Measurements from ENCODE around the gene MEX3A.

DNA sequence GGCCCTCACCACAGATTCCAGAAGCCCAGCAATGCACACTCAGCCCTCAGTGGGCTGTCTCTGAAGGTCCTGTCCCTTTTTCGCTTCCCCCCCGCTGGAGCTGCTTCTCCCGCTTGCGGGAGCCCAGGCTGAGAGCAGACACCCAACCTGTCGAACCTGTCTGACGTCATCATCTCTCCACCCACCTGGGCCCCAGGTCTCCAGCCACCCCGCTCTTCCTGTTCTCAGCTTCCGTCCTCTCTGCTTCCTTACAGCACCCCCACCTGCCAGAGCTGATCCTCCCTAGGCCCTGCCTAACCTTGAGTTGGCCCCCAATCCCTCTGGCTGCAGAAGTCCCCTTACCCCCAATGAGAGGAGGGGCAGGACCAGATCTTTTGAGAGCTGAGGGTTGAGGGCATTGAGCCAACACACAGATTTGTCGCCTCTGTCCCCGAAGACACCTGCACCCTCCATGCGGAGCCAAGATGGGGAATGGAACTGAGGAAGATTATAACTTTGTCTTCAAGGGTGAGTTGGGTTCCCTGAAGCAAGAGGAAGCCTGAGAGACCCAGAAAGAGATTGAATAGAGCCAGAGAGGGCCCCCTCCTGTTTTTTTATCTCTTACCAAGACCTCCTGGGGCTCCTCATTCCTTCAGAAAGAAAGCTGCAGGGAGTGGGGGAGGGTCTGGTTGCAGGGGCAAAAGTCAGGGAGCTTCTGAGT is 21.2 kb downstream of the MEX3A start, which contains the start of gene RAB25:
- TF ChIP-seq TCF12 (IDR thresholded peaks at IDR 0.05; ENCODE audit: low read depth) (0 out of 2 replicates have a peak, but pooled peaks have one; percentile 51), TAF1 (IDR thresholded peaks at IDR 0.05; ENCODE audit: low read depth) (peak; percentile 60), EP300 (IDR thresholded peaks at IDR 0.05; ENCODE audit: borderline replicate concordance) (no peak; the same call in 1 of the 2 replicates), CREB1 (IDR thresholded peaks at IDR 0.05; ENCODE audit: low read depth) (peak; percentile 80), EGR1 (IDR thresholded peaks at IDR 0.05) (peak; percentile 35; the same call in 1 of the 2 replicates), NFIC (IDR thresholded peaks at IDR 0.05) (peak; percentile 43; the same call in 1 of the 2 replicates), YY1 (IDR thresholded peaks at IDR 0.05; ENCODE audit: low read depth) (no peak), RAD21 (IDR thresholded peaks at IDR 0.05; ENCODE audit: low read depth) (no peak; the same call in 1 of the 2 replicates), CEBPB (IDR thresholded peaks at IDR 0.05) (no peak), ZBTB7A (IDR thresholded peaks at IDR 0.05; ENCODE audit: low read depth) (peak; percentile 38; the same call in 1 of the 2 replicates), TEAD4 (IDR thresholded peaks at IDR 0.05) (peak; percentile 15; the same call in 1 of the 2 replicates), FOXM1 (IDR thresholded peaks at IDR 0.05; ENCODE audit: borderline replicate concordance, low read depth) (no peak)
- TF ChIP-seq, protein P1, sequence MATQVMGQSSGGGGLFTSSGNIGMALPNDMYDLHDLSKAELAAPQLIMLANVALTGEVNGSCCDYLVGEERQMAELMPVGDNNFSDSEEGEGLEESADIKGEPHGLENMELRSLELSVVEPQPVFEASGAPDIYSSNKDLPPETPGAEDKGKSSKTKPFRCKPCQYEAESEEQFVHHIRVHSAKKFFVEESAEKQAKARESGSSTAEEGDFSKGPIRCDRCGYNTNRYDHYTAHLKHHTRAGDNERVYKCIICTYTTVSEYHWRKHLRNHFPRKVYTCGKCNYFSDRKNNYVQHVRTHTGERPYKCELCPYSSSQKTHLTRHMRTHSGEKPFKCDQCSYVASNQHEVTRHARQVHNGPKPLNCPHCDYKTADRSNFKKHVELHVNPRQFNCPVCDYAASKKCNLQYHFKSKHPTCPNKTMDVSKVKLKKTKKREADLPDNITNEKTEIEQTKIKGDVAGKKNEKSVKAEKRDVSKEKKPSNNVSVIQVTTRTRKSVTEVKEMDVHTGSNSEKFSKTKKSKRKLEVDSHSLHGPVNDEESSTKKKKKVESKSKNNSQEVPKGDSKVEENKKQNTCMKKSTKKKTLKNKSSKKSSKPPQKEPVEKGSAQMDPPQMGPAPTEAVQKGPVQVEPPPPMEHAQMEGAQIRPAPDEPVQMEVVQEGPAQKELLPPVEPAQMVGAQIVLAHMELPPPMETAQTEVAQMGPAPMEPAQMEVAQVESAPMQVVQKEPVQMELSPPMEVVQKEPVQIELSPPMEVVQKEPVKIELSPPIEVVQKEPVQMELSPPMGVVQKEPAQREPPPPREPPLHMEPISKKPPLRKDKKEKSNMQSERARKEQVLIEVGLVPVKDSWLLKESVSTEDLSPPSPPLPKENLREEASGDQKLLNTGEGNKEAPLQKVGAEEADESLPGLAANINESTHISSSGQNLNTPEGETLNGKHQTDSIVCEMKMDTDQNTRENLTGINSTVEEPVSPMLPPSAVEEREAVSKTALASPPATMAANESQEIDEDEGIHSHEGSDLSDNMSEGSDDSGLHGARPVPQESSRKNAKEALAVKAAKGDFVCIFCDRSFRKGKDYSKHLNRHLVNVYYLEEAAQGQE (IDR thresholded peaks at IDR 0.05; ENCODE audit: low read depth), result no peak
- TF ChIP-seq, protein P2, sequence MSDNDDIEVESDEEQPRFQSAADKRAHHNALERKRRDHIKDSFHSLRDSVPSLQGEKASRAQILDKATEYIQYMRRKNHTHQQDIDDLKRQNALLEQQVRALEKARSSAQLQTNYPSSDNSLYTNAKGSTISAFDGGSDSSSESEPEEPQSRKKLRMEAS (IDR thresholded peaks at IDR 0.05), result peak; percentile 76

Measured in Ishikawa (cell line).